Measurements from ENCODE around the gene HSF4. TPM values are rescaled to one million over a fixed set of nuclear protein-coding genes. Genes with fewer than 3 reads are reported as not detected.
A peak's percentile ranks its signal among the peaks of the same experiment; 100 is the strongest.

HSF4 gene
- total and polyA plus RNA-seq, 8 donors, result 2.5 to 38.2 (median 5.0) TPM

- peaks cover 0 to 34% of the 10 kb centered on the region in 2 donors for H3K27me3 ChIP-seq
- peaks cover 19 to 57% of the 10 kb centered on the region in 2 donors for H3K4me1 ChIP-seq
- H3K9me3 ChIP-seq, result no peaks in the 10 kb centered on the region
- no peak overlapping the region for H3K27ac ChIP-seq
- no peak for ATAC-seq
- H3K4me3 ChIP-seq, result no peak overlapping the region
- no peak for TF ChIP-seq CTCF (IDR thresholded peaks at IDR 0.05)
- peaks cover 0 to 11% of the 10 kb centered on the region in 2 donors for H3K36me3 ChIP-seq
- intact Hi-C loops (cut with DNase I), result loop anchor here in 1 of 2 donors (5.0 to 10.0 kb wide), 2 partner anchors 143 to 181 kb away; no protein-coding TSS in a partner anchor
- DNase-seq, result no peak
These were observed 6.5 kb upstream of the HSF4 start for GRCh38 chr16:67157892-67158635.

GRCh38 chr16:67158637-67159600 lies 5.6 kb upstream of the HSF4 start:
- Histone ChIP-seq H3K27me3 (peaks cover 7 to 42% of the 10 kb centered on the region in 2 donors), H3K4me1 (peaks cover 28 to 66% of the 10 kb centered on the region in 2 donors), H3K27ac (peak overlapping the region; percentile 81 to 85), H3K9me3 (no peaks in the 10 kb centered on the region), H3K4me3 (peak overlapping the region; percentile 96 to 97), H3K36me3 (peaks cover 0 to 9% of the 10 kb centered on the region in 2 donors)
- intact Hi-C loops (cut with DNase I), result loop anchor here in 1 of 2 donors (5.0 to 10.0 kb wide), 2 partner anchors 144 to 182 kb away; no protein-coding TSS in a partner anchor
- DNase-seq (peak in 1 of 4 donors; percentile 85), ATAC-seq (peak; percentile 25)
- TF ChIP-seq CTCF (IDR thresholded peaks at IDR 0.05), result no peak

GRCh38 chr16:67161595-67162058 lies 2.9 kb upstream of the HSF4 start:
- H3K36me3 ChIP-seq, result no peaks in the 10 kb centered on the region
- peaks cover 25 to 55% of the 10 kb centered on the region in 2 donors for H3K27me3 ChIP-seq
- peaks cover 38 to 68% of the 10 kb centered on the region in 2 donors for H3K4me1 ChIP-seq
- H3K9me3 ChIP-seq, result no peaks in the 10 kb centered on the region
- no peak for TF ChIP-seq CTCF (IDR thresholded peaks at IDR 0.05)
- ATAC-seq (no peak), DNase-seq (no peak)
- H3K4me3 ChIP-seq, result peak overlapping the region; percentile 96 to 97
- intact Hi-C loops (cut with DNase I), result no loop called here
- H3K27ac ChIP-seq, result no peak overlapping the region

- no peak for TF ChIP-seq CTCF (IDR thresholded peaks at IDR 0.05)
- Histone ChIP-seq H3K27me3 (peaks cover 25 to 65% of the 10 kb centered on the region in 2 donors), H3K4me1 (peaks cover 38 to 67% of the 10 kb centered on the region in 2 donors), H3K36me3 (no peaks in the 10 kb centered on the region), H3K4me3 (peak overlapping the region in 1 of 2 donors; percentile 7), H3K9me3 (no peaks in the 10 kb centered on the region), H3K27ac (no peak overlapping the region)
- ATAC-seq (no peak), DNase-seq (no peak)
- intact Hi-C loops (cut with DNase I), result no loop called here
These were observed 1.9 kb upstream of the HSF4 start for GRCh38 chr16:67162506-67163163.

Data from left lung (tissue), 10 donors.